Skin epidermis (tissue), 12 donors: ENCODE data around the gene LGMN.
A peak's percentile ranks its signal among the peaks of the same experiment; 100 is the strongest.
"Not testable (repeated sequence)": the region's sequence is repeated elsewhere in the genome, so short reads cannot be mapped to it uniquely, and the experiment has no call there.

Experiments used
- H3K27ac ChIP-seq, 21 experiments: fragments of 200-600 bp; sonication (generic) in 11 of 21; one replicate each; pipeline ENCODE4 v1.5.0; 2020; ENCODE audit warnings: mild to moderate bottlenecking in 3 of 21, inconsistent platforms in 2 of 21, moderate library complexity in 2 of 21
- H3K4me3 ChIP-seq, 7 experiments: fragments of 200-600 bp; sonication (generic) in 2 of 7; one replicate each; pipeline ENCODE4 v1.5.0; 2020; ENCODE audit warnings: inconsistent platforms in 2 of 7, mild to moderate bottlenecking in 2 of 7, moderate library complexity in 1 of 7

The LGMN gene

DNA sequence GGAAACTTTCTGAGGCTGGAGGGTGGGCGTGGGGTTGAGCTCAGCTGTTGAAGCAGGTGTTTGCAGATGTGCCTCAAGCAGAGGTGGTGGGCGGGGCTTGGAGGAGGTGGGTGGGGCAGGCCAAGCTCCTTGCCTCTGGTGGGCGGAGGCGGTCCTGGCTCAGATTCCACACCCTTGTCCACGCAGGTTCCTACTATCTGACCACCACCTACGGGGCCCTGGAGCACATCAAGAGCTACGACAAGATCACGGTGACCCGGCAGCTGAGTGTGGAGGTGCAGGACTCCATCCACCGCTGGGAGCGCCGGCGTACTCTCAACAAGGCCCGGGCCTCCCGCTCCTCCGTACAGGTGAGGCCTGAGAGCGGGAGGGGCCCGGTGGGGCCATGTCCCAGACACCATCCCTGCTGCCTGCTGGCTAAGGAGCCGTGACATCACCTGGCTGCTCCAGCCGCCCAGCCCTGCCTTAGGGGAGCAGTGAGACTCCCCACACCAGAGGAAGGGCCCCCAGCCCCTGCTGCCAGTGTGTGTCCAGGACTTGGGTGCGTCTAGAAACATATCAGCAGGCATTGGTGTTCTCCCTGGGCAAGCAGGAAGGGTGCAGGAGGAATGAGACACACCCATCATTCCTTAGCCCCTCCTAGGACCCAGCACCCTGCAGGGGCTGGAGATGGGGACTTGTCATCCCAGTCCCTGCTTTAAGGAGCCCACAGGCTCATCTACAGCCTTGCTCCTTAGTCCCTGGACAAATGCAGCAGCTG, 63.4 kb downstream of the LGMN start:
- H3K4me3 ChIP-seq, result no peak overlapping the region
- no peak overlapping the region for H3K27ac ChIP-seq

DNA sequence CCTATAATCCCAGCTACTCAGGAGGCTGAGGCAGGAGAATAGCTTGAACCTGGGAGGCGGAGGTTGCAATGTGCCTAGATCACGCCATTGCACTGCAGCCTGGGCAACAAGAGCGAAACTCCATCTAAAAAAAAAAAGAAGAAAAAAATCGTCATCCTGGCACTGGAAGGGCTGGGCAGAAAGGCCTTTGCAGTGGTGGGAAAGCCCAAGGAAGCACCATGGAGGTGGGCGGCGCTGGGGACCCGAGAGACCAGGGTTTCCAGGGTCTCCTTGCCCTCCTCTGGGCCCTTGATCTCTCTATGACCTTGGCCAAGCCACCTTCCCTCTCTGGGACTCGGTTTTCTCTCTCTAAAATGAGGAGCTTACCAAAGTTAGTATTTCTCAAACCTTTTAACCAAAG, 65.4 kb downstream of the LGMN start:
- no peak overlapping the region for H3K27ac ChIP-seq
- no peak overlapping the region for H3K4me3 ChIP-seq

DNA sequence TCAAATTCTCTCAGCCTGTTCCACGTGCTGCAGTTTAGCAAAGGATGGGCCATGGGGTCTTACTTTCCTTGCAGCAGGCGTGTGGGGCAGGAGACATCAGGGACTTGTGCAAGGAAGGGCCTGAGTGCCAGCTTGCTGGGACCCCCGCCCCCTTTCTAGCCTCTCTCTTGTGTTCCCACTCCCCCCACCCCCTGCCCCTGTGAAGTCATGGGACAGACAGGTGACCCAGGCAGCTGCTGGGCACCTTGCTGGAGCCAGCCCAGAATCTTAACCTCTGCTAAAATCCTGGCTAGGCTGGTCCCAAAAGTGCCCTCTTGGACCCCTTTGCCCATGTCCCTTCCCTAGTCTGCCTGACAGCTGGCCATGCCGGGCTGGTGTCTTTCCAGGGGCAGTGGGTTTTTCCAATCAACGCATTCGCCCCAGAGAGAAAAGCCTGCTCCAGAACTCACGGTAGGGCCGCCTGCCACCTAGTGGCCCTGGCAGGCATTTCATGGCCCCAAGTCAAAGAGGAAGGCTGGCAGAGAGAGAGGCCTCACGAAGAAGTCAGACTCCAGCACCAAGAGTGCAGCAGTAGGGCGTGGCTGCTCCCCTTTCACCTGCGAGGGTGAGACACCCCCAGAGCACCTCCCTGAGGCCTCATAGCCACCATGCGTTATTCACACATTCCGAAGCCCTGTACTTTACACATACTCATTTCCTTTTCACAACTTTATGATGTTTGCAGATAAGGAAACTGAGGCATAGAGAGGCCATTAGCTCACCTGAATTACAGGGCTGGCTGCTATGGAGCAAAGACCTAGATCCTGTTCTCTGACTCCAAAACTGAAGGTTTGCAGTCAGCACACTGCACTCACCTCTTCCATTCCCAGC, 67.4 kb downstream of the LGMN start:
- peak overlapping the region in 3 of 21 experiments; percentile 7 to 31 (median 26) for H3K27ac ChIP-seq

DNA sequence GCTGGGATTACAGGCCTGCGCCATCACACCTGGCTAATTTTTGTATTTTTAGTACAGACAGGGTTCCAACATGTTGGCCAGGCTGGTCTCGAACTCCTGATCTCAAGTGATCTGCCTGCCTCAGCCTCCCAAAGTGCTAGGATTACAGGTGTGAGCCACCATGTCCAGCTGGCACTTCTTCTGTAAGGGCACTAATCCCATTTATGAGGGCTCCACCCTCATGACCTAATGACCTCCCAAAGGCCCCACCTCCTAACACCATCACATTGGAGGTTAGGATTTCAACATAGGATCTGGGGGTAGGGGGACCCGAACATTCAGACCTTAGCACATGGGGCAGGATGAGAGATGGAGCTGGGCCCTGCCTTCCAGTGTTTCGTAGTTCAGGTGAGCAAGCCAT, 68.1 kb downstream of the LGMN start:
- not testable (repeated sequence) for H3K4me3 ChIP-seq
- H3K27ac ChIP-seq, result peak overlapping the region in 1 of 21 experiments; percentile 26

More for the DNA sequence above, 67.4 kb downstream of the LGMN start:
- no peak overlapping the region for H3K4me3 ChIP-seq

DNA sequence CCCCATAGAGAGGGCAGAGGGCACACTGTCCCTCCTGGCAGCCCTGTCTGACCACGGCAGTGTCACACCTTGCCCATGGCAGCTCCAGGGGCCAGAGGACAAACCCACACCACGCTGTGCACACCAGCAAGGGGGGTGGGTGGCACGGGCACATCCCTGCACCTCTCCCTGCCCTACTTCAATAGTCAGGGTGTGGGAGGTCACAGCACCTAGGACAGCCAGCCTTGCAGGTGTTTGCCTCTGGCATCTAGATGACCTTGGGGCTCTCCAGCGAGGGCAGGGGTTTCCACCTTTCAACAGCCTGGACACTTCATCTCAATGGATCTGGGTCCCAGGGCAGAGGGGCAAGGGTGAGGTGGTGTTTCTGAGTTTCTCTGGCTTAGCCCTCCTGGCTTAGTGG, 69.2 kb downstream of the LGMN start:
- Histone ChIP-seq H3K27ac (no peak overlapping the region), H3K4me3 (no peak overlapping the region)

DNA sequence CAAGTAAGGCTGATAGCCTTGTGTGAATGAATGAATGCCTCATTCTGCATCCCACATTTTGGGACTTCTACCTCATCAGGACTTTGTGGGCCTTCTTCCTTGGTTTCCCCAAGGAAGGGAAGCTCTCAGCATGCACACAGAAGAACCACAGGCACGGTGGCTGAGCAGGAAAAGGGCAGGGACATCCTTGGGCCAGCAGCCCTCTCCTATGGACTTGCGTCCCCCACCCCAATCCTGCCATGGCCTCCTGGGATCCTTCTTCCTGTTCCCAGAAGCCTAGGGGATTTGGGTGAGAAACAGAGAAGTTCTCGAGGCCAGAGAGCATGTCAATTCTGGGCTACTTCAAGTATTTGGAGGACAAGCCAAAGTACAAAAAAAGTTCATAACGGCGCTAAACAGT, 69.7 kb downstream of the LGMN start:
- H3K4me3 ChIP-seq, result no peak overlapping the region
- H3K27ac ChIP-seq, result no peak overlapping the region

DNA sequence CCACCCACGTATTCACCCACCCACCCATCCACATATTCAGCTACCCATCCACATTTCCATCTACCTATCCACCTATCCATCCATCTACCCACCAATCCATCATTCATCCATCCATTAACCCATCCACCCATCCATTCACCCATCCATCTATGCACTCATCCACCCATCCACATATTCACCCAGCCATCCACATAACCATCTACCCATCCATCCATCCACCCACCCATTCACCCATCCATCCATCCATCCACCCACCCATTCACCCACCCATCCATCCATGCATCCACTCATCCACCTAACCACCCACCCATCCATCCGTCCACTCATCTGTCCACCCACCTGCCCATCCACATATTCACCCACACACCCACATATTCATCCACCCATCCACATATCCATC, 70.5 kb downstream of the LGMN start:
- Histone ChIP-seq H3K27ac (no peak overlapping the region), H3K4me3 (no peak overlapping the region)

DNA sequence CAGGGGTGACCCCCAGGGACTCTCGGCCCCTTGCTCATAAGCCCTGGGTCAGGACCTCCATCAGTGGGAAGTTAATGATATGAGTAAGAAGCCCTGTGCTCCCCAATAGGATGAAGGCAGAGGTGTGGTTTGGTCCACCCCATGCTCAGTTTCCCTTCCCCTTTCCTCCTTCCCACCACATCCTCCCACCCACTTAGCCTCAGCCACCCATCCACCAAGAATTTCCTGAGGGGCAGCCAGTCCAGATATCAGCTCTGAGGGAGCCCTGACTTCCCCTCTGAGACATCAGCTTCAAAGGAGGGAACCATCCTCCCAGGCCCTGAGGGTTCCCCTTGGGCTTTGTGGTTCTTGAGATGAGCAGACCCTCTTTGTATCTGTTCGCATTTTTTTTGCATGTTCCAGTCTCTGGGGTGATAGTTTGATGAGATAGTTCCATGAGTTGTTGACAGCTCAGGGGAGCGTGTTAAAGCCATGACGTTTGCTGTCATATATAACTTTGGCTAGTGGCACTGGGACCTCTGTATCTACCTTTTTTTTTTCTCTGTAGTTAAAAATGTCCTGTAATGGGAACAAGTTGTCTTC, 71.2 kb downstream of the LGMN start:
- Histone ChIP-seq H3K4me3 (no peak overlapping the region), H3K27ac (peak overlapping the region in 2 of 21 experiments; percentile 8 to 29)

DNA sequence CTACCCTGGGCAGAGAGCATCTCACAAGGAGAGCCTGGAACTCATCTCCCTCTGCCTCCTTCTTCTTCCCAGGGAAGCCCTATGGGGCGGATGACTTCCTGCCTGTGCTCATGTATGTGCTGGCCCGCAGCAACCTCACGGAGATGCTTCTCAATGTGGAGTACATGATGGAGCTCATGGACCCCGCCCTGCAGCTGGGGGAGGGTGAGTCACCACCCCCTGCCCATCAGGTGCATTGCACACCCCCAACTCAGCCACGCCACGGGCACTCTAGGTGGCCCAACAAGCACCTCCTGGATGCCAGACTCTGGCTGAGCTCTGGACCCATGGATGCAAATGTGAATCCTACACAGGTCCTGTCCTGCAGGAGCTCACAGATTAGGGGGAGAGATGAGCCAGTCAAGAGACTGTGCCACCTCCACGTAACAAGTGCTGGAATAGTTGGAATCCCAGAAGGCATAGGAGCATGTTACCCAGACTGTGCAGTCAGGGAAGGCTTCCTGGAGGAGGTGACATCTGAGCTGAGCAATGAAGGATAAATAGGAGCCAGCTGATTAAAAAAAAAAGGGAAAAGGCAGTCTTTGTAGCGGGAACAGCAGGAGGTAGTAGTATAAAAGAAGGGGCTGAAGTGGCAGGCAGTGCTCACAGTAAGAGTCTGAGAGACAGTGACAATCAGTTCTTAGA, 71.9 kb downstream of the LGMN start:
- no peak overlapping the region for H3K4me3 ChIP-seq
- H3K27ac ChIP-seq, result peak overlapping the region in 4 of 21 experiments; percentile 8 to 38 (median 33)

DNA sequence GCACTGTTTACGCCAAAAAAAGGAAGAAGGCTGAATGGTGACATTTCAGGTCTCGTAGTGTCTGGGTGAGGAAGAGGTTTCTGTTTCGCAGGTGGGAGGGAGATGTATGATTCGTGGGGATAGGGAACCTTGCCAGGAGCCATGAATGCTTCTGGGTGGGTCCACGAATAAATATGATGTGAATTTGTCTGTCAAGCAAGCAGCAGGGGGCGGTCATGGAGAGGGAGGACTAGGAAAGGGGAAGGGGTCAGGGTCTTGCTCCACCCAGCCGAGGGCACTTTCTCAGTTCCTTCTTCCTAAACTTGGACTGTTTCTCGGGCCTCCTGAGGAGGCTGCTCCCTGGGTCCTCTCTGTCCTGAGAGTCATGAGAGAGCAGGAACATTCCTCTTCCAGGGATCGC, 72.5 kb downstream of the LGMN start:
- peak overlapping the region in 5 of 21 experiments; percentile 17 to 51 (median 36) for H3K27ac ChIP-seq
- H3K4me3 ChIP-seq, result no peak overlapping the region

DNA sequence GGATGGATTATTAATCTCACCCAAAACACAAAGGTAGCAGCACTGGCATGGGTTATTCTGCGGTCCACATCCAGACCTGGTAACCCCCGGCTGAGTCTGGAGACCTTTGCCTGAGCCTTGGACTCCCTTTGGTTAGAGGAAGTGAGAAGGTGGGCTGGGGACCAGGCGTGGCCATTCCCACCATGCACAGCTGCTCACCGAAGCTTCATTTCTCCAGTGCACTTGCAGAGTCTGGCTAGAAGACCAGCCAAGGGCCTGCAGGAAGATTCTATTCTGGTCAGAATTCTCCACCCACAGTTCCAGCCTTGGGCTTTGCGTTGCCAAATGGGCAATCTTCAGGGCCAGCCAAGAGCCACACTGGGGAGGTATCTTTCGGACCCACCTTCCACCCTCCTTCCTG, 73.0 kb downstream of the LGMN start:
- H3K4me3 ChIP-seq, result no peak overlapping the region
- peak overlapping the region in 5 of 21 experiments; percentile 14 to 51 (median 36) for H3K27ac ChIP-seq

DNA sequence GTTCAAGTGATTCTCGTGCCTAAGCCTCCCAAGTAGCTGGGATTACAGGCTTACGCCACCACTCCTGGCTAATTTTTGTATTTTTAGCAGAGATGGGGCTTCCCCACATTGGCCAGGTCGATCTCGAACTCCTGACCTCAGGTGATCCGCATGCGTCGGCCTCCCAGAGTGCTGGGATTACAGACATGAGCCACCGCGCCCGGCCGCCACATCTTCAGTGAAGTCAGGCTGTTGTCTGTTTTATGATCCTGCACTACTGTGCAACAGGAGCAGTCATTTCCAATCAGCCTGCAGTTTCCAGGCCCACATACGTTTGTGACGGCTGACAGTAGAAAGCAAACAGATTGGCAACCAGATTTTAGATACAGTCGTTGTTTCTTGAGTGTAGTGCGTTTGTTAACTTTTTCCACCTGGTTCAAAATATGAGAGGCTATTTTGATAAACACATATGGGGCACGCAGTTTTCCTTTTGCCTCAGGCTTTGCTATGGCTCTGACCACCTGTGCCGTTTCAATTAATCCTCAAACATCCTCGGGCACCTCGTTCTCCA, 74.8 kb downstream of the LGMN start:
- H3K27ac ChIP-seq, result no peak overlapping the region

DNA sequence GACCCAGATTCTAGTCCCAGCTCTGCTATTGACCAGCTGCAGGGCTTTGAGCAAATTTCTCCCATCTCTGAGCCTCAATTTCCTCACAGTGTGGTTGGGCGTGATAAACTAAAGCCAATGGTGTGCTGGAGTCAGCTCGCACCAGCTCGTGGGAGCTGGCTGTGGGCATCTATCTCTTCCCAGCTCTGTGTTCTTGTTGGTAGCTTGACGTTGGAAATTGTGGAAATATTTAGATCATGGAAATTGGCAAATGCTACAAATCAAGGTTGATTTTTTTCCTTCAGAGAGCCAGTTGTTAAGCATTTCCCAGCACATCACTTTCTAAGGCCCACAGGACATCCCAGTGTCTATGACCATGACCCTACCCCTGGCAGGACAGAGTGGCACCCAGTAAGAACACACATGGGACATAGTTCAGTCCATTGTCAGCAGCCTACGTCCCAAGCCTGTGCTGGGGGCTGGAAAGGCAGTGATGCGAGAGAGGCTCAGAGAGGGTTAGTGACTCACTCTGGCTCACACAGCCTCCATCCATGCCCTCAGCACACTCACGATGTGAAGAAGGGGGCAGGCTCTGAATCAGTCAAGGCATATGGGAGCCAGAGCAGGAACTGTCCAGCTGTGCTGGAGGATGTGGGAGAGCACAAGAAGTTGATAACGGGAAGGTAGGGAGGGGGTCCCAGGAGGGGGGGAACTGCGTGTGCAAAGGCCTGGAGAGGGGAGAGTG, 77.6 kb downstream of the LGMN start:
- Histone ChIP-seq H3K27ac (peak overlapping the region in 8 of 21 experiments; percentile 21 to 70 (median 47)), H3K4me3 (no peak overlapping the region)

More for the DNA sequence above, 74.8 kb downstream of the LGMN start:
- no peak overlapping the region for H3K4me3 ChIP-seq

DNA sequence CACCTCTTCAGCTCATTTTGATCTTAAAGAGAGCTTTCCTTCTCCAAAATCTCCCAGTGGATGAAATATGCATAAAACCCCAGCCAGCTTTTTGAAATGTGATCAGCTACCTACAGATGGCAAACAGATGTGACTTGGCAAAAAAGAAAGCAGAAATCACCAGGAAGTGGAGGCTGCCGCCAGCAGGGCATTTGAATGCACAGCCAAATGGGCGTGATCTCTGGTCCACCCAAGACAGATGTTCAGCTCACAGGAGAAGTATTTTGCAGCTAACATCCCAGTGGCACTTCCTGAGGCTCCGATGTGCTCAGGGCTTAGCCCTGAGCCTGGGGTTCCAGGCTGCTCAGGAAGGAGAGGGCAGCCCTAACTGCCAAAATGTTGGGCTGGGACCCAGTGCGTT, 78.3 kb downstream of the LGMN start:
- Histone ChIP-seq H3K4me3 (no peak overlapping the region), H3K27ac (peak overlapping the region in 10 of 21 experiments; percentile 21 to 70 (median 34))

DNA sequence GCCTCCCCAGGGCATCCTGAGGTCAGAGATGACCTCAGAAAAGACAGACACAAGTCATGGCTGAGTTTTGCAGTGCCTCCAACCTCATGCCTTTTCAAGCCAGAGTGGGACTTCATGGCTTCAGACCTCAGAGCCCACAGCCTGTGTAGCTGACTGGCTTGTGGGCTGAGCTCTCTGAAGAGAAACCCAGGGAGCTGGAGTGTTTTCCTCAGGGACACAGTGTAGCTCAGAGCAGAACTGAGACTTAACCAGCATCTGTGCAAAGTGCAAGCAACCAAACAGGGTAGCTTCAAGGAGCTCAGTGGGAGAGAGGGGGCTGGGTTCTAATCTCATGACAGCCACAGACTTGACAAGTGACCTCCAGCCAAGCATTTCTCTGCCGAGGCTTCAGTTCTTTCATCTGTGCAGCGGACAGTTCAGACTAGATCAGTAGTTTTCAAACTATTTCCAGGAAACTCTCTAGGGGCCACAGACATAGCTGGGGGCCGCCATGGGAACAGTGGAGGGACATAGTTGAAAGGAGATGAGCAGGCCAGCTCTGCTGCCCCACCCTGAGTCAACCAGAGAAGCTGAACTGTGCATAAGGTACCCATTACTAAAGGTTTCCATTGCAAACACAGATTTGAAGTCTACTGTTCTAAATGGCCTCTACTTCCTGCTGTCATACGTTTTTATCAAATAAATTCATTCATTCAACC, 80.0 kb downstream of the LGMN start:
- peak overlapping the region in 4 of 21 experiments; percentile 16 to 52 (median 22) for H3K27ac ChIP-seq

DNA sequence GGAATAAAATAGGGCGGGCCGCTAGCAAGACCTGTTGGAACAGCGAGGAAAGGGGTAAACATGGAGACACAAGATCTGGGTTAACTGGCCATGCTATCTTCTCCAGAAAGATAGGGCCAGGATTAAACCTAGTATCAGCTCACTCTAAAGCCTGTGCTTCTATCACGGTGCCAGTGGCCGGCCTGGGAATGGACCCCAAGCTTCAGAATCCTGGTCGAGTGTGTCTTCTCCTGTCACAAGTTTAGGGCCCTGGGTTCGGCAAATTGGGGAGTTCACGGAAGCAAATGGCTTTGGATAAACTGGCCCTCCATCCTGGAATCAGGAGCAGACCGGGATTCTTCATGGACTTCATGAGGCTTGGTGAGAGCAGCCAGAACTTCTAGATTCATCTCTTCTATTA, 82.2 kb downstream of the LGMN start:
- Histone ChIP-seq H3K4me3 (no peak overlapping the region), H3K27ac (peak overlapping the region in 7 of 21 experiments; percentile 5 to 56 (median 28))

More for the DNA sequence above, 80.0 kb downstream of the LGMN start:
- no peak overlapping the region for H3K4me3 ChIP-seq

DNA sequence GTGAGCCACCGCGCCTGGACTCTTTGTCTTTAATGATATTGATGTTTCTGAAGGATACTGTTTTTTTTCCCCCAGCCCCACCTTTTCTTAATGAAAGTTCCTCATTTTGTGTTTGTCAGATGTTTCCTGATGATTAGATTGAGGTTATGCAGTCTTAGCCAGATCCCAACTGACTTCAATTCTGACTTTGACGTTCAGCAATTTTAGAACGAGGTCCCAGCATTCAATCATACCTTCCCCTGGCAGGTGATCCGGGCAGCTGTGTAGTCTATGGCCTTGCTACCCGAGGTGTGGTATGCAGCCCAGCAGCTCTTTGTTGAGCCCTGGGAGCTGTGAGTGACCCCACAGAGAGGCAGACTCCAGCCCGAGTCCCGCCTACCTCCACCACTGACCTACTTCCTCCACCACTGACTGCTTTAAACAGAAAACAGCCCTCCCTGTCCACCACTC, 82.7 kb downstream of the LGMN start:
- peak overlapping the region in 6 of 21 experiments; percentile 5 to 56 (median 30) for H3K27ac ChIP-seq
- H3K4me3 ChIP-seq, result no peak overlapping the region

DNA sequence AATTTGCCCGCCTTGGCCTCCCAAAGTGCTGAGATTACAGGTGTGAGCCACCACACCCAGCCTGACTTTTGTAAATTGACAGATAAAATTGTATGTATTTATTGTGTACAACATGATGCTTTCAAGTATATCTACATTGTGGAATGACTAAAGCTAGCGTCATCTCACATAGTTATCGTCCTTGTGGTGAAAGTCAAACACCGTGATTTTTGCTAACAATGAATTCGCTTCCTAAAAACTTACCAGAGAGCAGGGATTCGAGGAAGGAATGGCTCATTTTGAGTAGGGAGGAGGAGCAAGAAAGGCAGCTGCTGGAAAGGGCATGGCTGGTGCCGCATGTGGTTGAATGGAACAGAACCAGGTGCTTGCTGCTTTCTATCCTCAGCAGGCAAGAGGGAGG, 85.4 kb downstream of the LGMN start:
- Histone ChIP-seq H3K27ac (no peak overlapping the region), H3K4me3 (no peak overlapping the region)
